ENCODE data around the gene LARGE1.

The LARGE1 gene

DNA sequence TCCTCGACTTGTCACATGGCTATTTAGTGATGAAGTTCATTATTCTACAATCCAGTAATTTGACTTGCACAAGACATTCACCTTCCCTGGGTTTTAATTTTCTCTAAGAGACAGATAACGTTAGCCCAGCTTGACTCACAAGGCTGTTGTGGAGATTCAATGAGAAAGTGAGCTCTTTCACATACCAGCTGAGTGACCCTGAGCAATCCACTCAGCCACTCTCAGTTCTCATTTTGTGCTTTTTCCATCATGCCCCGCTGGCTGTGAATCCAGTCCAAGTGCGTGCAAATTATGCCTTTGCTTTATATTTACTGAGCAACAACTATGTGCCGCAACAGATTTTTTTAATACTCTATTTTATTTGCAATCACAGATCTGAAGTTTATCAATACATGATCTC, 176.5 kb downstream of the LARGE1 start:
- Histone ChIP-seq H3K36me3 (ENCODE audit: insufficient read depth, low read length) (no peaks in the 10 kb centered on the region), H3K9ac (ENCODE audit: low read depth, low read length) (no peak overlapping the region), H3K9me3 (replicated peaks; ENCODE audit: low read length) (no peaks in the 10 kb centered on the region), H3K4me3 (ENCODE audit: low read length) (no peak overlapping the region), H3K4me2 (ENCODE audit: low read length) (no peak overlapping the region), H3K27me3 (ENCODE audit: control insufficient read depth, insufficient read depth, low read length) (no peaks in the 10 kb centered on the region), H3K4me1 (ENCODE audit: control insufficient read depth, insufficient read depth, low read length) (no peaks in the 10 kb centered on the region)

DNA sequence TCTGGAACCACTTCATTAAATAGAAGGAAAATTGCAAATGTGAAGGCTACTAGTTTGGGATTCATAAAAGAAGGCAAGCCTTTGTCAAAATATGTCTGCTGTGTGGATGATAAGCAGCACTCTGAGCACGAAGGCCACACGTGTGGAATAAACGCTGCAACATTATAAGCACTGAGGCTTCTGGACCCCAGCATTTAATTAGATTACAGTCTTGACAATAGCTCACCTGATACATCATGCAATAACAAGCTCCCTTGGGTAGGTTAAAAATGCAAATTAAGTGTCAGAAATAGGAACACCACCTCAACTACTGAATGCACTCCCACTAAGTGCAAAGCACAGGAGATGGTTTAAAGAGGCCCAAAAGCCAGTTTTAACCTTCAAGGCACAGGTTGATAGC, 179.3 kb downstream of the LARGE1 start:
- no peak overlapping the region for H3K4me3 ChIP-seq (ENCODE audit: low read length)
- H3K36me3 ChIP-seq (ENCODE audit: insufficient read depth, low read length), result no peaks in the 10 kb centered on the region
- H3K9me3 ChIP-seq (replicated peaks; ENCODE audit: low read length), result no peaks in the 10 kb centered on the region
- H3K9ac ChIP-seq (ENCODE audit: low read depth, low read length), result no peak overlapping the region
- H3K4me2 ChIP-seq (ENCODE audit: low read length), result no peak overlapping the region
- H3K4me1 ChIP-seq (ENCODE audit: control insufficient read depth, insufficient read depth, low read length), result no peaks in the 10 kb centered on the region
- H3K27me3 ChIP-seq (ENCODE audit: control insufficient read depth, insufficient read depth, low read length), result no peaks in the 10 kb centered on the region

DNA sequence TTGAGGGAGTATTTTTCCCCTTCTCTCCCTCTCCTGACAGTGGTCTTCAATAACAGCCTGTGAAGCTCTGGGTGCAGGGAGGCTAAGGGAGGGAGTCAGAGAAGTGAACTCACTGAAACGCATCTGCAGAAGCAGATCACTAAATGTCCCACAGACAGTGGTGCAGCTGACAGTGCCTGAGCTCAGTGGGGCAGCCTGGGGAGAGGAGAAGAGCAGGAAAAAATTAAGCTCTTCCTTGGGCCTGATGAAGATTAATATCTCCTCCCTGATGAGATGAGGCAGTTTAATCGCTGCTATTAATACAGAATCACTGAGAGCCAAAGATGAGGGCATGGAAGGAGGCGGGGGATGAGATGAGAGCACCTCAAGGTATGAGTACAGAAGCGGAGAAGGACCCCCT, 180.8 kb downstream of the LARGE1 start:
- H3K27me3 ChIP-seq (ENCODE audit: control insufficient read depth, insufficient read depth, low read length), result no peaks in the 10 kb centered on the region
- no peak overlapping the region for H3K4me3 ChIP-seq (ENCODE audit: low read length)
- H3K9ac ChIP-seq (ENCODE audit: low read depth, low read length), result no peak overlapping the region
- no peaks in the 10 kb centered on the region for H3K36me3 ChIP-seq (ENCODE audit: insufficient read depth, low read length)
- H3K4me1 ChIP-seq (ENCODE audit: control insufficient read depth, insufficient read depth, low read length), result no peaks in the 10 kb centered on the region
- H3K9me3 ChIP-seq (replicated peaks; ENCODE audit: low read length), result no peaks in the 10 kb centered on the region
- H3K4me2 ChIP-seq (ENCODE audit: low read length), result no peak overlapping the region

DNA sequence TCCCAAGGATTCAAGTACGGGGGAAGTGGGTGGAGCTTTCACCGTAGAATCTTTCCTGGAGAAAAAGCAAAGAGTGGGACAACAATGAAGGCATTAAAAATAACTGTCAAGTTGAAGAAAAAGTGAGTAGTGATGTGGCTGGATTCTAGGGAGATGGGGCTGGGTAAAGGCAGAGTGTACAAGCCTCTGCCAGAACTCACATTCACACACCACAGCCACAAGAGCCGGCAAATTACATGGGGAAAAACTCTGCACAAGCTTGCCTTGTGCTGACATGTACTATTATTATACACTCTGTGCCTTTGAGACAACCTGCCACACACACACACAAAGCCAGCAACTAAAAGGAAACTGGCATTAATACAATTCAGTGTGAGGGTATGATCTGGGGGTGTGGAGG, 182.6 kb downstream of the LARGE1 start:
- Histone ChIP-seq H3K36me3 (ENCODE audit: insufficient read depth, low read length) (no peaks in the 10 kb centered on the region), H3K4me3 (ENCODE audit: low read length) (no peak overlapping the region), H3K9ac (ENCODE audit: low read depth, low read length) (no peak overlapping the region), H3K4me2 (ENCODE audit: low read length) (no peak overlapping the region), H3K9me3 (replicated peaks; ENCODE audit: low read length) (no peaks in the 10 kb centered on the region), H3K27me3 (ENCODE audit: control insufficient read depth, insufficient read depth, low read length) (no peaks in the 10 kb centered on the region), H3K4me1 (ENCODE audit: control insufficient read depth, insufficient read depth, low read length) (no peaks in the 10 kb centered on the region)

DNA sequence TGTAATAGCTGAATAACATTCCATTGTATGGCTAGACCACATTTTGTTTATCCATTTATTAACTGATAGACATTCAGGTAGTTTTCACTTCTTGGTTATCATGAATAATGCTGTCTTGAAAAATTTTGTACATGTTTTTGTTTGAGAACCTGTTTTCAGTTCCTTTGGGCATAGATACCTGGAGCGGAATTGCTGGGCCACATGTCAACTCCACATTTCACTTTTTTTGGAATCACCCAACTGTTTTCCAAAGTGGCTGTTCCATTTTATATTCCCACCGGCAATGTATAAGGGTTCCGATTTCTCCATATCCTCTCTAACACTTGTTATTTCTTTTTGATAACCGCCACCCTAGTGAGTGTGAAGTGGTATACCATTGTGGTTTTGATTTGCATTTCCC, 184.3 kb downstream of the LARGE1 start:
- no peak overlapping the region for H3K4me2 ChIP-seq (ENCODE audit: low read length)
- no peaks in the 10 kb centered on the region for H3K9me3 ChIP-seq (replicated peaks; ENCODE audit: low read length)
- H3K4me1 ChIP-seq (ENCODE audit: control insufficient read depth, insufficient read depth, low read length), result no peaks in the 10 kb centered on the region
- no peak overlapping the region for H3K9ac ChIP-seq (ENCODE audit: low read depth, low read length)
- no peaks in the 10 kb centered on the region for H3K36me3 ChIP-seq (ENCODE audit: insufficient read depth, low read length)
- H3K4me3 ChIP-seq (ENCODE audit: low read length), result no peak overlapping the region
- H3K27me3 ChIP-seq (ENCODE audit: control insufficient read depth, insufficient read depth, low read length), result no peaks in the 10 kb centered on the region

DNA sequence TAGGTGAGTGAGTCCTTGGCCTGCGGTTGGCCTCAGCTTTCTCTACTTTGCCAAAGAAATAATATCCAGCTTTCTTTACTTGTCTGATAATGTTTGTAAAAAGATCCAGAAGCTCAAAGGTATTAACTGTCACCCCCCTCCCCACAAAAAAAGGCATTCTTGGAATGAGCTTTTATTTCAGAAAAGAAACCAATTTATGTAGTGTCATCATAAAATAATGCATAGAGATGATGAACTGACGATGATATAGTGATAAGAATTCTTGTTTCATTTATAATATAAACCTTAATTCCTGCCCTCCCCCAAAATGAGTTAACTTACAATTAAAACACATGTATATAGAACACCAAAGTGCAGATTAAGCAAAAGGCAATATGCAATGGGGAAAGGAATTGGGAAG, 191.4 kb downstream of the LARGE1 start:
- peaks cover 9% of the 10 kb centered on the region for H3K4me1 ChIP-seq (ENCODE audit: control insufficient read depth, insufficient read depth, low read length)
- H3K36me3 ChIP-seq (ENCODE audit: insufficient read depth, low read length), result no peaks in the 10 kb centered on the region
- H3K27me3 ChIP-seq (ENCODE audit: control insufficient read depth, insufficient read depth, low read length), result no peaks in the 10 kb centered on the region
- no peaks in the 10 kb centered on the region for H3K9me3 ChIP-seq (replicated peaks; ENCODE audit: low read length)
- no peak overlapping the region for H3K4me2 ChIP-seq (ENCODE audit: low read length)
- no peak overlapping the region for H3K9ac ChIP-seq (ENCODE audit: low read depth, low read length)
- no peak overlapping the region for H3K4me3 ChIP-seq (ENCODE audit: low read length)

DNA sequence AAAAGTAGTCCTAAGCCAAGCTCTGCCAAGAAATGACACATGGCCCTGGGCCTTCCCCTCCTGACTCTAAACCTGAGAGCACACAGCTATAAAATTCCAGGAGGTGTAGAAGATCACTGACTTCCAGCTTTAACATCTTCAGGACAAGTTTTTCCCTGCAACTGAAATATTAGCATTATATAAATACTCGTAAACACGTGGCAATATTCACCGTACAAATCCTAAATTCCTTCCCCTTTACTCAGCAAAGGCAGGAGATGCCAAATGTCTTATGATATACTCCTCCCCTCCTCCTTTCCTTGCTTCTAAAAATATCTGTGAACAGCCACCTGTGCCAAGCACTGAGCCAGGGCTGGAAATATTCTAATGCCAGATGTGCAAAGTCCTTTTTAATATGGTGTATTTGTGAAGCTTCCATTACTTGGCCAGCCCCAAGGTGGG, 194.0 kb downstream of the LARGE1 start:
- no peaks in the 10 kb centered on the region for H3K9me3 ChIP-seq (replicated peaks; ENCODE audit: low read length)
- no peak overlapping the region for H3K4me2 ChIP-seq (ENCODE audit: low read length)
- H3K4me3 ChIP-seq (ENCODE audit: low read length), result no peak overlapping the region
- H3K9ac ChIP-seq (ENCODE audit: low read depth, low read length), result no peak overlapping the region
- H3K27me3 ChIP-seq (ENCODE audit: control insufficient read depth, insufficient read depth, low read length), result no peaks in the 10 kb centered on the region
- no peaks in the 10 kb centered on the region for H3K36me3 ChIP-seq (ENCODE audit: insufficient read depth, low read length)
- peaks cover 9% of the 10 kb centered on the region for H3K4me1 ChIP-seq (ENCODE audit: control insufficient read depth, insufficient read depth, low read length)

DNA sequence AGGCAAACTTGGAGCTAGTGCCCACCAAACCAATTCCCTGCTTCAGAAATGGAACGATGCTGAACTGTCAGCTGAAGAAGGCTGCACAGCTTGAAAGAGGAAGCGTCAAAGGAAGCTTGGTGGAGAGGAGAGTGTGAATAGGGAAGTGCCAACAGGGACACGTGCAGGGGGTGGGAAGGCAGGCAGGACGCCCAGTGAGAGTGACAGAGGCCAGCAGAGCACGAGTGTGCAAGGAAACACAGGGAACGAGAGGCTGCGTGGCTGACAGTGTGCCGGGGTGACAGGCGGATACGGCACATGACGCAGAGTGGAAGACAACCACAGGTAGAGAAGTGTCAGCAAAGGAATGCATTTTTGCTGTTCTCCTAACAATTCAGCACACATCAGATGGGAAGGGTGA, 196.4 kb downstream of the LARGE1 start:
- peaks cover 9% of the 10 kb centered on the region for H3K4me1 ChIP-seq (ENCODE audit: control insufficient read depth, insufficient read depth, low read length)
- no peak overlapping the region for H3K4me2 ChIP-seq (ENCODE audit: low read length)
- H3K9me3 ChIP-seq (replicated peaks; ENCODE audit: low read length), result no peaks in the 10 kb centered on the region
- no peaks in the 10 kb centered on the region for H3K36me3 ChIP-seq (ENCODE audit: insufficient read depth, low read length)
- no peaks in the 10 kb centered on the region for H3K27me3 ChIP-seq (ENCODE audit: control insufficient read depth, insufficient read depth, low read length)
- no peak overlapping the region for H3K4me3 ChIP-seq (ENCODE audit: low read length)
- H3K9ac ChIP-seq (ENCODE audit: low read depth, low read length), result no peak overlapping the region

DNA sequence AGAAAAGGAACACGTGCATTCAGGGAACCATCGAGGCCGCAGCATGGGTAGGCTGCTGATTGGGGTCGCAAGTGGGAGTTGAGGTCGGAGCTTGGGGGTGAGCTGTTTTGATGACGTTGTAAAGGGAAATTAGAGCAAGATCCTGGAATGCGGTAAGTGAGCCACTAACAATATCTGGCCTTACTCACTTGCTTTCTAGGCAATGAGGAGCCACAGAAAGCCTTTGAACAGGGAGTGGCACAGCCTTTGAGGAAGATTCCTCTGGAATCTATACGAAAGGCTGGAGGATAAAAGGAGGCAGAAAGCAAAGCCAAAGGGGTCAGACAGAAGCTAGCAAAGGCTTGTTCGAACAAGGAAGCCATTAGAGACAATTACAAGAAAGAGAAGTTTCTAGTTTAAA, 197.5 kb downstream of the LARGE1 start:
- Histone ChIP-seq H3K4me3 (ENCODE audit: low read length) (no peak overlapping the region), H3K9me3 (replicated peaks; ENCODE audit: low read length) (no peaks in the 10 kb centered on the region), H3K4me2 (ENCODE audit: low read length) (no peak overlapping the region), H3K27me3 (ENCODE audit: control insufficient read depth, insufficient read depth, low read length) (no peaks in the 10 kb centered on the region), H3K36me3 (ENCODE audit: insufficient read depth, low read length) (no peaks in the 10 kb centered on the region), H3K9ac (ENCODE audit: low read depth, low read length) (no peak overlapping the region), H3K4me1 (ENCODE audit: control insufficient read depth, insufficient read depth, low read length) (peaks cover 9% of the 10 kb centered on the region)

DNA sequence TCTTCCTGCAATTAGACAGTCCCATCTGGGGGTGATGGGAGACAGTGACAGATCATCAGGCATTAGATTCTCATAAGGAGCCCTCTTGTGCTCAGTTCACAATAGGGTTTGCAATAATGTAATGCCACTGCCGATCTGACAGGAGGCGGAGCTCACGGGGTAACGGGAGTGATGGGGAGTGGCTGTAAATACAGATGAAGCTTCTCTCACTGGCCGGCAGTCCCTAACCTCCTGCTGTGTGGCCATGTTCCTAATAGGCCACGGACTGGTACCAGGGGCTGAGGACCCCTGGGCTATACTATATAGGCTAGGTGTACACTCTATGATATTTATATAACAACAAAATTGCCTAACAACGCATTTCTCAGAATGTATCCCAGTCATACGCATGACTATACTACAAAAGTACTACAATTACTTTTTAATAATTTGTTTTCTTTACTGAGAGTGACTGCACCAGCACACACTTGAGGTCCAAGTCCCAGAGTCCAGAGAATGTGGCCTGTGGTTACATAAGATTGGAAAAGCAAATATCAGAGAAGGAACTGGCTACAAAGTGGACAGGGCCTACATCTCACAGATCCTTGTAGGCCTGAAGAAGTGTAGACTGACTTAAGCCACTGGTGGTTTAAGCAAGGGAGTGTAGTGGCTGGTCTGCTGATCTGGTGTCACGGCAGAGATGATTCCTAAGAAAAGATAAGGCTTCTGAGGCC, 200.0 kb downstream of the LARGE1 start:
- H3K4me3 ChIP-seq (ENCODE audit: low read length), result no peak overlapping the region
- no peak overlapping the region for H3K9ac ChIP-seq (ENCODE audit: low read depth, low read length)
- H3K36me3 ChIP-seq (ENCODE audit: insufficient read depth, low read length), result no peaks in the 10 kb centered on the region
- H3K4me1 ChIP-seq (ENCODE audit: control insufficient read depth, insufficient read depth, low read length), result no peaks in the 10 kb centered on the region
- H3K4me2 ChIP-seq (ENCODE audit: low read length), result no peak overlapping the region
- no peaks in the 10 kb centered on the region for H3K27me3 ChIP-seq (ENCODE audit: control insufficient read depth, insufficient read depth, low read length)
- H3K9me3 ChIP-seq (replicated peaks; ENCODE audit: low read length), result no peaks in the 10 kb centered on the region

DNA sequence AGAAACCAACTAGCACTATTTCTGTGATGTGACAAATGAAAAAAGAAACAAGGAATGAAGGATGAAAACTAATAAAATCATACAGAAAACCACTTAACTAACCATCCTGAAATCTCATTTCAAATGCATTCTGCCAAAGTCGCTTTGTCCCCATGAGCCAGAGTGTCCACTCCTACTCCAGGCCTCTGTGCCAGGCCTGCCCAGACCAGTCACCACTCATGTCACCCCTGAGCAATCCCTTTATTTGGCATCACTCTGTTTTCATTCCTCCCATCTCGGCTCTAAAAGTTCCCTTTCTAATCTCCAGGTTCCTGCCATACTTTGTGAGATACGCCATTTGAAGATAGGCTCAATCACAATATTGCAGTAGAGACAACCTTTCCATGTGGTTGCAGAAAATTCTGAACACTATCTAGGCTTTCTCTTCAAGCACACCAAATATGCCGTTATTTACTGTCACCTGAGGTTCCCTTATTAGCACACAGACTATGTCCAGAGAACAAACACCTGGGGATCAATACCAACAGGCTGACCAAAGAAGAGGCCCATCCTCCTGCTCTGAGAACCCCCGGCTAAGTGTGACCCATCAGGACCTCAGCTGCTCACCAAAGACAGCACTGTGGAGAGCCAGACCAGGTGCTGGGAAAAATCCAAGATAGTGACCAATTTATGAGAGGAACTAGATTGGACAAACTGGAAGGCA, 202.4 kb downstream of the LARGE1 start:
- H3K36me3 ChIP-seq (ENCODE audit: insufficient read depth, low read length), result no peaks in the 10 kb centered on the region
- H3K4me2 ChIP-seq (ENCODE audit: low read length), result no peak overlapping the region
- no peaks in the 10 kb centered on the region for H3K27me3 ChIP-seq (ENCODE audit: control insufficient read depth, insufficient read depth, low read length)
- no peak overlapping the region for H3K9ac ChIP-seq (ENCODE audit: low read depth, low read length)
- no peak overlapping the region for H3K4me3 ChIP-seq (ENCODE audit: low read length)
- peaks cover 4% of the 10 kb centered on the region for H3K9me3 ChIP-seq (replicated peaks; ENCODE audit: low read length)
- no peaks in the 10 kb centered on the region for H3K4me1 ChIP-seq (ENCODE audit: control insufficient read depth, insufficient read depth, low read length)
